GM08714 (cell line): ENCODE measurements around the gene FBXO2.

Experiments used
- H3K4me3 ChIP-seq: fragments of 200-500 bp; sonication (Bioruptor generic); 2 replicates; pipeline ENCODE4 v1.5.1; 2014; ENCODE audit warnings: mild to moderate bottlenecking, low read length, inconsistent platforms
- ZNF274 ChIP-seq: IDR thresholded peaks from 2 replicates; pipeline ENCODE4 v1.6.1; 2012; ENCODE audit warnings: mild to moderate bottlenecking, low read depth, low read length

Gene FBXO2, protein sequence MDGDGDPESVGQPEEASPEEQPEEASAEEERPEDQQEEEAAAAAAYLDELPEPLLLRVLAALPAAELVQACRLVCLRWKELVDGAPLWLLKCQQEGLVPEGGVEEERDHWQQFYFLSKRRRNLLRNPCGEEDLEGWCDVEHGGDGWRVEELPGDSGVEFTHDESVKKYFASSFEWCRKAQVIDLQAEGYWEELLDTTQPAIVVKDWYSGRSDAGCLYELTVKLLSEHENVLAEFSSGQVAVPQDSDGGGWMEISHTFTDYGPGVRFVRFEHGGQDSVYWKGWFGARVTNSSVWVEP

DNA sequence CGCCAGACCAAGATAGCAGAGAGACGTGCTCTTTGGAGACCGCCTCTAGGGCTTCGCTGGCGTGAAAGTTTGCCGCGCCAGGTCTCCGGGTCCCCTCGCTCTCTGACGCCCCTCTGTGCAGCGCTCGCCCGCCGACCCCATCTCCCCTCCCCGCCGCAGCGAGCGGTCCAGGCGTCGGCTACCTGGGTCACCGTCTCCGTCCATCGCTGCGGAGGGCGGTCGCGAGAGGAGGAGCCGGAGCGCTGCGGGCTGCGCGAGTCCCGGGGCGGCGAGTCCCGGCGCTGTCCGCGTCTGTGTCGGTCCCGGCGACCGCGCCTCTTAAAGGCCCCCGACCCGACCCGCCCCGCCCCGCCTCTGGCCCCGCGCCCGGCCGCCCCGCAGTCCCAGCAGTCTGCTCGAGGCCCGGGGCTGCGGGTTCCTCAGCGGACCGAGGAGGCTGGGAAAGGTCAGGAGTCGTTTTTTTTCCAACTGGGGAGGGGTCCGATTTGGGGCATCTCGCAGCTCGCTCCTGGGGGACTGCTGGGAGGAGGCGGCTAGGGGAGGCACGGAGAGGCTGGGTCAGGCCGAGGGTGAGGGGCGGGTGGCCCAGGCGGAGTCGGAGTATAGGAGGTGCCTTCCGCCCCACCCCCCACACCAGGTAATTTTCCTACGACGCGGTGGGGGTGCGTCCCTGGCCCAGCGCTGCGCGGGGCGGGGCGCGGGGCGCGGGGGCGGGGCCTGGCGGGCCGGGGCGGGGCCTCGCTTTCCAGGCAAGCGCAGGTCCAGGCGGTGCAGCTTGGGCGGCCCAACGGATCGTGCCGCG, at the start of gene FBXO2, which contains the start of gene FBXO44:
Gene FBXO2 (minus strand): TSS at position 293 of the 802 bp plus-strand sequence. CDS start 89 bp downstream, at position 204.
Gene FBXO44 (plus strand): TSS at position 741 of the 802 bp plus-strand sequence. CDS start 959 bp downstream, outside the sequence.
- H3K4me3 ChIP-seq: peak within 1 kb of the TSS; percentile 71
- TF ChIP-seq ZNF274: no peak

DNA sequence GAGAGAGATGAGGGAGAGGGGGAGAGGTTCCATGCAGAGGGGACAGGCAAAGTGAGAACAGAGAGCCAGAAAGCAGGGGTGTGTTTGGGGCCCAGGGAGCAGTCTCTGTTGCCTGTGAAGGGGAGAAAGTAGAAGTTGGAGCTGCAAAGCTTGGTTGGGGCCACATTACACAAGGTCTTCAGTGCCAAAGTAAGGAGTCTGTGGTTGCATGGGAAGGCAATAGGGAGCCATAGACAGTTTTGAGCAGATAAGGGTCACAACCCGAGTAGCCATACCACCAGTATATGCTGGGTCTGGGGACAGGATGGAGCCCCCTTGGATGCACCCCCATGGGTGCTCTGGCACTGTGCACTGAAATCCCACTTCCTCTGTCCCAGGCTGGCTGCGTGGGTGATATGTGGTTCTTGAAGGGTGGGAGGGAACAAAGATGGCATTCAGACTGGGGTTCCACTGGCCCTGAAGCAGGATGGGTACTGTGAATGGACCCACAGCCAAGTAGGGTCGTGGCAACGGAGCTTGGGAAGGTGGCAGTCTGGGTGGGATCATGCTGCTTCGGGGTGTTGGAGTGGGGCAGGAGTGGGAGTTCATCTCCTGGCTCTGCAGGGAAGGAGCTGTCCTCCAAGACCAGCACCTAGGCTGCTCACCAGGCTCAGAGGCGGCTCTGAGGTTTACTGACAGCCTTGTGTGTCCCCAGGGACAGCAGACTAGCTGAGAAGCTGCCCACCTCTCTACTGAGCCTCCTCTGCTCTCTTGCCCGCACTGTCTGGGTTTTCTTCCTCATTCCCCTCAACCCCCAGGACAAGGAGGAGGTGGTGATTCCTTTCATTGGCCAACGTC, 49.3 kb upstream of the FBXO2 start:
- no peak for TF ChIP-seq ZNF274
- H3K4me3 ChIP-seq: no peak overlapping the region

DNA sequence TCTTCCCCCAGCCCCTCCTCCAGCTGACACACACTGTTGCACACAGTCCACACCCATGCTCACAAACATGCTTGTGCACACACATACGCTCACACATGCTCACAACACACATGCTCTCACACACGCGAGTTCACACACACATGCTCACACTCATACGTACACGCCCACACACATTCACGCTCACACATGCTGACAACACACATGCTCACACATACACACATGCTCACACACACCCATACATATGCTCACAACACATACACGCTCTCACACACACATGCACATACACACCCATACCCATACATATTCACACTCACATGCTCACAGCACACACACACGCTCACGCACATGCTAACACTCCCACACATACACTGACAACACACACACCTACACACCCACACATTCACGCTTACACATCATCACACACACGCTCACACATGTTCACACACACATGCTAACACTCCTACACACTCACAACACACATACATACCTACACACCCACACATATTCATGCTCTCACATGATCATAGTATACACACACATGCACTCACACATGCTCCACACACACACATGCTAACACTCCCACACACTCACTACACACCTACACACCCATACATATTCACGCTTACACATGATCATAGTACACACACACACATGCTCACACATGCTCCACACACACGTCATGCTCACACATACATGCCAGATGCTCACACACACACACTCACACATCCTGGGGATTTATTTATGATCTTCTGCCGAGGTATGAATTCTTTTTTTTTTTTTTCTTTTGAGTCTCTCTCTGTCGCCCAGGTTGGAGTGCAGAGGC, 48.0 kb upstream of the FBXO2 start:
- no peak for TF ChIP-seq ZNF274
- H3K4me3 ChIP-seq: no peak overlapping the region

DNA sequence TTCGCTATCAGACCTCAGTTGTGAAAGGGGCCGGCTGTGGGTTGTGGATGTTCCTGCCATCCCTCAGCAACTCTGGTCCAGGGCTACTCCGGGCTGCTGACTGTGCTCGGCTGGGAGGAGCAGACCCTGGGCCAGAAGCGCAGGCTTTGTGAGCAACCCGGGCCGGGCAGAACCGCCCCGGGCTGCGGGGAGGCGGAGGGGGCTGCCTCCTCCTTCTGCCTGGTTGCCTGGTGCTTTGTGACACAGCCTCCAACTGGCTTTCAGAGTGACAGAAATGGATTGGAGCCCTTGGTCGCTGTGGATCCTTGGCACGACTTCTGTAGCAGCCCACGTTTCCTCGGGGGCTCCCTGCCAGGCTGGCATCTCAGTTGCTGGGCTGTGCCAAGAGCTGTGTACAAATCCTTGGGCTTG, 47.3 kb upstream of the FBXO2 start:
- no peak overlapping the region for H3K4me3 ChIP-seq
- TF ChIP-seq ZNF274: no peak

DNA sequence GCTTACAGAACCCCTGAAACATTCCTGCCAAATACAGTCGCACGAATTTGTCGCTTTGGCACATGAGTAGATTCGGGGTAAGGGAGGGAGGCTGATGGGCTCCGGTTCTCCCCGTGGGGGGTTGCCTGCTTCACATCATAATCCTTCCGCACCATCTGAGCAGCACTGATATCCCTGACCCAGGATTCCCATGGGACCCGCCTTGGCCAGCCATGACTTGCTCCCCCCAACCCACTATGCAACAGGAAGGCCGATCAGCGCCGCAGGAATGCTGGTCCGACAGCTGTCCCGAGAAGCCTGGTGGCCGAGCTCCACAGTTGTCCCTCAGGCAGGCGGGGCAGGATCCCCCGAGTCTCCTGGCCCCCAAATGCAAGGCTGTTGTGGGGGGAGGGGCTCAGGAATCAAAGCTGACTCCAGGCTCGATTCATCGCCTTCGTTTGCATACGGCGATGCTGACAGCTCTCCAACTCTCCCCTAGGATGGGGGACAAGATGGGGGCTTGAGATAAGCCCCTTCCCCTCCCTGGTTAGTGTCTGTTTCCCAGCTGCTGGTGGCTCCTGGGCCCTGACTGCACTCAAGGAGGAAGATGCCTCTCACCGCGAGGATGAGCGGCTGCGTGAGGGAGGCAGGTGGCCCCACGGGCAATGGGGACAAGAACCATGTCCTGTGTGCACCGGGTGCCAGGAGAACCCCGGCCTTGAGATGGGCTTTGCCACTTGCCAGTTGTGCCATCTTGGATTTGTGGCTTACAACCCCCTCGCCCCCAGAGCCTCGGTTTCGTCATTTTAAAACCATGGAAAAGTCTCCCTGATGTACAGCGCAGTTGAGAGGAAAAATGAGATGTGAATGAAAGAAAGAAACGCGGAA, 46.6 kb upstream of the FBXO2 start:
- no peak for TF ChIP-seq ZNF274
- no peak overlapping the region for H3K4me3 ChIP-seq

DNA sequence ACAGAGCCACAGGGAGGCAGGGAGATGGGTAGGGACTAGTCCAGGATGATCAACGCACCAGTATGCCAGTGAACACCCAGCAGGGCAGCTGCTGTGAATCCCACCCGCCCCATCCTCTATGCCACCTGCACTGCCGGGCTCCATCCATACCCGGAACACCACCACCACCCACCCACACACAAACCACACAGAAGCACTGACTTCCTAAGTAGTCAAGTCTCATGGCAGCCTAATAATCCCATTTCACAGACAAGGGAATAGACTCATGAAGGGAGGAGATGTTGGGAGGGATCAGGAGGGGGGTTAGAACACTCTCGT, 43.6 kb upstream of the FBXO2 start:
- no peak for TF ChIP-seq ZNF274
- no peak overlapping the region for H3K4me3 ChIP-seq

DNA sequence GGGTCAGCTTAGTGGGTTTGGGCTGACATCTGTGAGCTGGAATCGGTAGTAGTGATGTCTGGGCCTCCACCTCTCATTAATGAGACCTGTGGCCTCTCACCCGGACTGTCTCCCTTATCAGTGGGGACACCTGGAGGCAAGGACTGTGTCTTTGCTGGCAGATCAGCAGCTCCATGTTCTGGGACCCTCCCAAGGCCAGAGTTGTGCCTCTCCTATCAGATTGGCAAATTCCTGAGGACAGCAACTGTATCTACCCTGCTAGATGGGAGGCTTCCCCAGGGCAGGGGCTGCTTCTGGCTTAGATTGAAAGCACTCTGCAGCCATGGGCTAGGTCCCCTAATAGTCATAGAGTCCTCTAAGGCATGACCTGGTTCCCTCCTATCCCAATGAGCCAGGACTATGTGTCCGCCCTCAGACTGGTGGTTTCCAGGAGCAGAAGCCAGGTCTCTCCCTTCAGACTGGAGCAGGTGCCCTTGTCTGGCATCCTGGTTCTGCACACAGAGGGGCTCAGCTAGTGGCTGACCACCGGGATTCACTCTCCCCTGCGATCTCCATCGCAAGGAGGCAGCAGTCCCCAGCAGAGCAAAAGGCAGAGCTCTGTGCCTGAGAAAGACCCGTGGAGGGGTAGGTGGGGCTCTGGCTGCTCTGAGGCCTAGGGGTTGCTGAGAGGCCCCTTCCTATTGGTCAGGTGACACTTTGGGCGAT, 43.1 kb upstream of the FBXO2 start:
- no peak overlapping the region for H3K4me3 ChIP-seq
- TF ChIP-seq ZNF274: no peak

DNA sequence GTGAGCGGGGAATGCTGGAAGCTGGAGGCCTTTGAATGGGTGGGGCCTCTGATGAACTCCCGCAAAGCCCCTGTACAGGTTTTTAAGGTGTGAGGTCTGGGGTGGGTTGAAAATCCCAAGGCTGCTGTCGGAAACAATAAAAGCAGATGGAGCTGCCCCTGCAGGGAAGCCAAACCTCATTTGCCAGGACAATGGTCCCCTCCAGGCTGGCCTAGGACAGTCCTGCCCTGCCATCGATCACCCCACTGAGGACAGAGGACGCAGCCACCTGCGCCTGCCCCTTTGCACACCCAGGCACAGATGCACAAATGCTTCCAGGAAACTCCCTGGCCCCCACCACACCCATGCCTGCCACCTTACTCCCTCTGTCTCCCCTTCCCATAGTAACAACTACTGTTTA, 41.6 kb upstream of the FBXO2 start:
- TF ChIP-seq ZNF274: no peak
- H3K4me3 ChIP-seq: no peak overlapping the region

DNA sequence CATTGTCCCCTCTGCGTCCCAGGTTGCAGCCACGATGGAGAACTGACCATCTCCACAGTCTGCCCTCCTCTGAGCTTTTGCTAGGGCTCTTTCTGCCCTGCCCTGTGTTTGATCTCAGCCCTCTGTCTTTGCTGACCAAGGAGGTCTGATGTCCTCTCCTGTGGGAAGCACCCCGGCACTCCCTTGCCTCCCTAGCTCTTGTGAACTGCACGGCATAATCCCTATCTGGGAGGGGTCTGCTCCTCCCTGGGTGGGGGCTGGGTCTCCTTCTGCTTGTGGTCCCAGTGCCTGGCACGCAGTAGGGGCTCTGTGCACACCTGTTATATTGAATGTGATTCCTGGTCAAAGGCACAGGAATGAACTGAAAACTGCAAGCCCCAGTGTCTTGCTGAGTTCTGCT, 39.7 kb upstream of the FBXO2 start:
- TF ChIP-seq ZNF274: no peak
- H3K4me3 ChIP-seq: no peak overlapping the region

DNA sequence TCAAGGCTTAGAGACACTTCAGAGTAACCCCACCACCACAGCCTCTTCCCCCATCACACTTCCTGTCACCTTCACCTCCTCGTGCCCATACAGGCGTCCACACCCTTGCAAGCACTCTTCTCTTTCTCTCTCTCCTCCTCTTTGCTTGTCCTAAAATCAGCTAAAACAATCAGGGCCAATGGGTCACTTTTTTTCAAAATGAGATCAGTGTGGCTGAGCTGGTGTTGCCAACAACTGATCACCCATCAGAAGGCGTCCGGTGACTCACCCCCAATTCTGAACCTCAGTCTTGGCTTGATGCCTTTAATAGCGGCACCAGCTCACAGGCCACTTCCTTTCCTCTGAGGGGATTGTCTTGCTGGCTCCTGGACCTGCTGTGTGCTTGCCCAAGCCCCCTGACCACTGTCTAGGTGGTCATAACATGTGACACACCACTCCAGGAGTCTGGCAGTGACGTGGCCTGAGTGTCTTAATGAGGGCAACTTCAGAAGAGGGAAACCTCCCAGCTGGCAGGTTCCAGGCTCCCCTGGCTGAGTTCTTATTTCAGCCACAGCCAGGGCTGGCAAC, 38.9 kb upstream of the FBXO2 start:
- TF ChIP-seq ZNF274: no peak
- H3K4me3 ChIP-seq: no peak overlapping the region

DNA sequence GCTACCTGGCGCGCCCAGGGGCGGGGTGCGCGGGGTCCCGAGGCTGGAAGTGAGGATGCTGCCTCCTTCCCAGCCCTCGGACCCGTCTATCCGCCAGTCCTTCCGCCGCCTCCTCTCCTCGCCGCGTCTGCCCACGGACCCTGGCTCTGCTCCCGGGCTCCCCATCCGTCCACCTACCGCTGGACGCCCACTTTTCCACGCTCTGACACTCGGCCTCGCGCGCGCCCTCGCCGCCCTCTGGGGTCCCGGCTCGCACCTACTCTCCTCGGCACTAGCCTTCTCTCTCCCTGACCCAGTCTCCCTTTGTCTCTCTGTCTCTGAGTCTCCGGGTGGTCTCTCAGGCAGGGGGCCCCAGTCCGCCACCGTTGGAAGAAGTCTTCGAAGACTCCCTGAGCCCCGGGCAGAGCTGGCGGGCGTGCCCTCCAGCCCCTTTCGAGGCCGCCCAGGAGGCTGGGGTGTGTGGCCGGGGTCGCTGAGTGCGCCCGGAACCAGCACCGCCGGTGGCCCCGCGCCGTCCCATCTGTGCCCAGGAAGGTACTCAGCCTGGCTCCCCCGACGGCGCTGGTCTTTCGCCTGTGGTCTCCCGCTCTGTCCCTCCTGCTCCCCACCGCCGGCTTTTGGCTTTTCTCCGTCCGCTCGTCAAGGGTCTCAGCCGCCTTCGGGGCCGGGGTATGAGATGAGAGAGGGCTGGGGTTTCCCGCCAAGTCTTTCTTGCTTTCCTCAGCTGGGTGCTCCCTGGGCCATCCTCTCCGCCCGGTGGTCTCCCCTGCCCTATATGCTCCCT, 37.9 kb upstream of the FBXO2 start:
- TF ChIP-seq ZNF274: no peak
- no peak overlapping the region for H3K4me3 ChIP-seq

DNA sequence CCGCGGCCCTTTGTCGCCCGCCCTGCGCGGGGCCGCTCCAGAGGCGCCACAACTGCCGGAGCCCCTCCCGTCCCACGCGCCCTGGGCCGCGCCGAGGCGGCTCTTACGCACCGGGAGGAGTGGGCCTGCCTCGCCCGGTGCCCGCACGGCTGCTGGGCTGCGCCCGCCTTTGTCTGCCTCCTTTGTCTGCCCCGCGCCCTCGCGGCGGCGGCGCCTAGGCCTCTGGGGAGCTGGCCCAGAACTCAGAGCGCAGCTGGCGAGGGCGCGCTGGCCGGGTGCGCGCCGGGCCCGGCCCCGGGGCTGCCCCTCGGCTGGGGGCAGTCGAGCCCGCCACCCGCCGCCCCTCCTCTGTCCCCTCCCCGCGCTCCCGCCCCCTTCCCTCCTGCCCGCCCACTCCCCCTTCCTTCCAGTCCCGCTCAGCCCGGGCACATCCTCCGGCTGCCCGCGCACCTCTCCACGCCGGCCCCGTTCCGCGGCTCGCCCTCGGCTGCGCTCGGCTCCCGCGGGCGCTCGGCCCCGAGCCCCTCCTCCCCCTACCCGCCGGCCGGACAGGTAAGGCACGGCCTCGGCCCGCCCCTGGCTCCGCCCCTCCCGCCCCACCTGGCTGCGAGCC, 37.2 kb upstream of the FBXO2 start, which contains the start of gene DRAXIN:
Gene DRAXIN (plus strand): TSS at position 409 of the 613 bp plus-strand sequence. CDS start 14,549 bp downstream, outside the sequence.
- no peak within 1 kb of the TSS for H3K4me3 ChIP-seq
- TF ChIP-seq ZNF274: no peak
